Lower lobe of right lung (tissue), 2 donors: ENCODE measurements around the gene DGKB. TPM values are rescaled to one million over a fixed set of nuclear protein-coding genes. Genes with fewer than 3 reads are reported as not detected.

Experiments used
- ATAC-seq, 2 donors: fragments of 200-7000 bp; cut with Tn5 transposase; one replicate each; pipeline ENCODE4 v1.9.1; 2020 to 2022; ENCODE audit warnings: mild to moderate bottlenecking in 2 of 2, moderate library complexity in 2 of 2
- DNase-seq: peaks from one replicate; pipeline ENCODE4 v3.0.0-alpha.2; 2020
- H3K27ac ChIP-seq: fragments of 200-600 bp; one replicate; pipeline ENCODE4 v1.8.0; 2022
- H3K27me3 ChIP-seq: fragments of 200-600 bp; one replicate; pipeline ENCODE4 v1.8.0; 2022; ENCODE audit warnings: low read depth
- H3K36me3 ChIP-seq: fragments of 200-600 bp; one replicate; pipeline ENCODE4 v1.8.0; 2022; ENCODE audit warnings: mild to moderate bottlenecking
- H3K4me1 ChIP-seq: fragments of 200-600 bp; one replicate; pipeline ENCODE4 v1.8.0; 2022
- H3K4me3 ChIP-seq: fragments of 200-600 bp; one replicate; pipeline ENCODE4 v1.8.0; 2022; ENCODE audit warnings: mild to moderate bottlenecking
- H3K9me3 ChIP-seq: fragments of 200-600 bp; one replicate; pipeline ENCODE4 v1.8.0; 2022
- intact Hi-C: fragments of 100-400 bp; cut with DNase I; formaldehyde crosslinking; loops from one replicate; pipeline ENCODE4 v1.11.0; 2022
- total RNA-seq: library from RNA; stranded (reverse); fragmentation: NEBNext Ultra II Directional; extraction: Animal tissue kit (Norgen Biotek cat#: 25700); gene quantifications from one replicate; pipeline ENCODE4 v1.2.1, GENCODE V29; 2021
- TF ChIP-seq, protein P1 (sequence below): fragments of 200-600 bp; IDR thresholded peaks from one replicate; pipeline ENCODE4 v1.8.0; 2022; ENCODE audit warnings: antibody characterized with exemption, mild to moderate bottlenecking
- donor health status: DM: no; HTN: yes; CAD: no; lungs with severe emphysema.

DGKB gene
- total RNA-seq, 1 donor from 2014 or later, result 0.09 TPM

DNA sequence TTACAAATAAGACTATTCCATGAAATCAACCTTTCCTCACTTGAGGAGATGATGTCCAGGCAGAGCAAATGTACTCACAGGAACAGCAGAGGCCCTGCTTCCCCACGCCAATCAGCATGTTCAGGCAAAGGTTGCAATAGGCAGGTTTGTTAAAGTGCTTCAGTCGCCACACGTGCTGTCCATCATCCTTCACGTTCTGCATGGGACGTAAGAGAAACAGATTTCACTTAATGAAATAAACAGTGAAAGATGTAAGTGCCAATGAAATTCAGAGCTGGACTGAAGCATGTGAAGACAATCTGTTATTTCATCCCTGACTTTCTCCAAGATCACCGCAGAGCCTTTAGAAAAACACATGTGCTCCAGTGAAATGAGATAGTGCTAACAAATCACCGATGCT is 217.4 kb downstream of the DGKB start:
- no peaks in the 10 kb centered on the region for H3K9me3 ChIP-seq
- H3K36me3 ChIP-seq, result no peaks in the 10 kb centered on the region
- TF ChIP-seq, protein P1, sequence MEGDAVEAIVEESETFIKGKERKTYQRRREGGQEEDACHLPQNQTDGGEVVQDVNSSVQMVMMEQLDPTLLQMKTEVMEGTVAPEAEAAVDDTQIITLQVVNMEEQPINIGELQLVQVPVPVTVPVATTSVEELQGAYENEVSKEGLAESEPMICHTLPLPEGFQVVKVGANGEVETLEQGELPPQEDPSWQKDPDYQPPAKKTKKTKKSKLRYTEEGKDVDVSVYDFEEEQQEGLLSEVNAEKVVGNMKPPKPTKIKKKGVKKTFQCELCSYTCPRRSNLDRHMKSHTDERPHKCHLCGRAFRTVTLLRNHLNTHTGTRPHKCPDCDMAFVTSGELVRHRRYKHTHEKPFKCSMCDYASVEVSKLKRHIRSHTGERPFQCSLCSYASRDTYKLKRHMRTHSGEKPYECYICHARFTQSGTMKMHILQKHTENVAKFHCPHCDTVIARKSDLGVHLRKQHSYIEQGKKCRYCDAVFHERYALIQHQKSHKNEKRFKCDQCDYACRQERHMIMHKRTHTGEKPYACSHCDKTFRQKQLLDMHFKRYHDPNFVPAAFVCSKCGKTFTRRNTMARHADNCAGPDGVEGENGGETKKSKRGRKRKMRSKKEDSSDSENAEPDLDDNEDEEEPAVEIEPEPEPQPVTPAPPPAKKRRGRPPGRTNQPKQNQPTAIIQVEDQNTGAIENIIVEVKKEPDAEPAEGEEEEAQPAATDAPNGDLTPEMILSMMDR, result no peak
- intact Hi-C loops, result no loop called here
- DNase-seq (no peak), ATAC-seq (no peak)
- no peak overlapping the region for H3K4me3 ChIP-seq
- H3K27ac ChIP-seq, result no peak overlapping the region
- H3K4me1 ChIP-seq, result no peaks in the 10 kb centered on the region
- H3K27me3 ChIP-seq, result no peaks in the 10 kb centered on the region

- TF ChIP-seq, protein P1, result no peak
- Histone ChIP-seq H3K9me3 (no peaks in the 10 kb centered on the region), H3K36me3 (no peaks in the 10 kb centered on the region), H3K27me3 (no peaks in the 10 kb centered on the region), H3K4me3 (no peak overlapping the region), H3K4me1 (no peaks in the 10 kb centered on the region), H3K27ac (no peak overlapping the region)
- DNase-seq (no peak), ATAC-seq (no peak)
- intact Hi-C loops, result no loop called here
Measured at GRCh38 chr7:14682910-14683465, 219.6 kb downstream of the DGKB start.

- intact Hi-C loops, result no loop called here
- Histone ChIP-seq H3K36me3 (no peaks in the 10 kb centered on the region), H3K4me3 (no peak overlapping the region), H3K27me3 (no peaks in the 10 kb centered on the region), H3K9me3 (no peaks in the 10 kb centered on the region), H3K27ac (no peak overlapping the region), H3K4me1 (no peaks in the 10 kb centered on the region)
- TF ChIP-seq, protein P1, result no peak
- ATAC-seq (no peak), DNase-seq (no peak)
Measured at GRCh38 chr7:14676896-14677295, 225.7 kb downstream of the DGKB start.

GRCh38 chr7:14673202-14673601 is 229.3 kb downstream of the DGKB start:
- no peaks in the 10 kb centered on the region for H3K9me3 ChIP-seq
- no peaks in the 10 kb centered on the region for H3K36me3 ChIP-seq

DNA sequence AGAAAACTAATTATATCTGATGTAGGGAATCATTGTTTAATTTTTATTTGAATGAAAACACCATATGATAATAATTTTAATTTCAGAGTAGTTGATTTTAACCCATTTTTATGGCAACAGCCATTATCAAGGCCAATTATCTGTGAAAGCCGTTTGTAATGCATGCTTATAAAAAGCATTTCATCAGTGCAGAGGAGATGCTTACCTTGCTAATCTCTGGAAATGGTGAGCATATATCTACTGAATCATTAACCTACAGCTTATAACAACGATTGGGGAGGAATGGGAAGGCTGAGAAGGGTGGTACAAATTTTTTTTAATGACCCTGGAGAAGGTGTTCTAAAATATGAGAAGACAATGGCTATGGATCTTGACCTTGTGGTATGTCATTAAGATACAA is 235.6 kb downstream of the DGKB start:
- TF ChIP-seq, protein P1, result no peak
- Histone ChIP-seq H3K27me3 (no peaks in the 10 kb centered on the region), H3K36me3 (no peaks in the 10 kb centered on the region), H3K9me3 (no peaks in the 10 kb centered on the region), H3K4me1 (no peaks in the 10 kb centered on the region), H3K4me3 (no peak overlapping the region), H3K27ac (no peak overlapping the region)
- no peak for ATAC-seq
- intact Hi-C loops, result no loop called here
- no peak for DNase-seq

More at GRCh38 chr7:14673202-14673601, 229.3 kb downstream of the DGKB start:
- DNase-seq (no peak), ATAC-seq (no peak)
- H3K4me3 ChIP-seq, result no peak overlapping the region
- H3K27me3 ChIP-seq, result no peaks in the 10 kb centered on the region
- no peaks in the 10 kb centered on the region for H3K4me1 ChIP-seq
- no peak overlapping the region for H3K27ac ChIP-seq
- TF ChIP-seq, protein P1, result no peak
- intact Hi-C loops, result no loop called here

DNA sequence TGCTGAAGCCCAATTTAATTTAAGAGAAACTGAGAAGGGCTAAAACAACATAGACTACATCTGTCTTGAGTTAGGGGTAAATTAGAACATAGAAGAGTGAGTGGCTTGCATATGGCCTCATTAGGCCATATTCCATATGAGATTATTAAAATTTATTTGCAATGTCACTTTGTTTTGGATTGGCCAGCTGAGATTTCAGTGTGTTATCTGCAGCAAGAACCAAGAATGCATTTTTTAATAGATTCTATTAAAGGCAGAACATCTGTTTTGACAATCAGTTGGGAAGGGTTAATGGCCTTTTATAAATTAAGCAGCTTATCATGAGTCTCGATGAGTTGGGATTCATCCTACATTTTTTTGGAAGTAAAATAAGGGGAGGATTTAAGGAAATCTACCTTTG is 236.2 kb downstream of the DGKB start:
- no peak overlapping the region for H3K27ac ChIP-seq
- ATAC-seq (no peak), DNase-seq (no peak)
- no peaks in the 10 kb centered on the region for H3K36me3 ChIP-seq
- no peaks in the 10 kb centered on the region for H3K27me3 ChIP-seq
- H3K4me1 ChIP-seq, result no peaks in the 10 kb centered on the region
- H3K9me3 ChIP-seq, result no peaks in the 10 kb centered on the region
- TF ChIP-seq, protein P1, result no peak
- no peak overlapping the region for H3K4me3 ChIP-seq
- intact Hi-C loops, result no loop called here
